ENCODE results near the gene FGFR4.

GRCh38 chr5:177097016-177097985 lies 10.6 kb downstream of the FGFR4 start:
- no peak for TF ChIP-seq CTCF (IDR thresholded peaks at IDR 0.05; ENCODE audit: low read length)
- no peak for TF ChIP-seq EZH2 (IDR thresholded peaks at IDR 0.05; ENCODE audit: borderline replicate concordance, low read length)
